Smooth muscle cell (in vitro differentiated cells): ENCODE data around the gene FBLN5. TPM values are rescaled to one million over a fixed set of nuclear protein-coding genes. Genes with fewer than 3 reads are reported as not detected.

Source experiments
- DNase-seq: peaks from one replicate; lab custom pipeline; 2025; ENCODE audit not compliant: unreplicated experiment; lab: John Stamatoyannopoulos, UW
- H2AFZ ChIP-seq: fragments of 200-600 bp; sonication (generic); 2 replicates; pipeline ENCODE4 v1.6.0; 2016; ENCODE audit warnings: antibody characterized with exemption, low read depth, mild to moderate bottlenecking
- H3F3A ChIP-seq: fragments of 200-600 bp; sonication (generic); 2 replicates; pipeline ENCODE4 v1.6.0; 2017; ENCODE audit warnings: antibody characterized with exemption, low read depth
- H3K27ac ChIP-seq: fragments of 200-600 bp; sonication (generic); 2 replicates; pipeline ENCODE4 v1.5.1; 2016; ENCODE audit warnings: low read depth, mild to moderate bottlenecking
- H3K27me3 ChIP-seq: fragments of 200-600 bp; sonication (generic); 2 replicates; pipeline ENCODE4 v1.6.1; 2016; ENCODE audit warnings: low read depth, mild to moderate bottlenecking
- H3K36me3 ChIP-seq: fragments of 200-600 bp; sonication (generic); 2 replicates; pipeline ENCODE4 v1.5.1; 2016; ENCODE audit warnings: low read depth
- H3K4me1 ChIP-seq: fragments of 200-600 bp; sonication (generic); 2 replicates; pipeline ENCODE4 v1.5.1; 2016; ENCODE audit warnings: low read depth
- H3K4me2 ChIP-seq: fragments of 200-600 bp; sonication (generic); 2 replicates; pipeline ENCODE4 v1.6.0; 2016; ENCODE audit warnings: mild to moderate bottlenecking
- H3K4me3 ChIP-seq: fragments of 200-600 bp; sonication (generic); 2 replicates; pipeline ENCODE4 v1.5.1; 2016; ENCODE audit warnings: mild to moderate bottlenecking
- H3K79me2 ChIP-seq: fragments of 200-600 bp; sonication (generic); 2 replicates; pipeline ENCODE4 v1.6.0; 2016; ENCODE audit warnings: low read depth, mild to moderate bottlenecking
- H3K9ac ChIP-seq: fragments of 200-600 bp; sonication (generic); 2 replicates; pipeline ENCODE4 v1.6.0; 2016; ENCODE audit warnings: low read depth
- H3K9me3 ChIP-seq: fragments of 200-600 bp; sonication (generic); replicated peaks from 2 replicates; pipeline ENCODE4 v1.5.1; 2016; ENCODE audit warnings: low read depth
- H4K20me1 ChIP-seq: fragments of 200-600 bp; sonication (generic); 2 replicates; pipeline ENCODE4 v1.6.0; 2016; ENCODE audit warnings: low read depth
- CTCF ChIP-seq: fragments of 200-600 bp; sonication (generic); IDR thresholded peaks from 2 replicates; pipeline ENCODE4 v1.5.1; 2017; ENCODE audit warnings: borderline replicate concordance, mild to moderate bottlenecking, antibody characterized with exemption; ENCODE audit not compliant: insufficient read depth, poor library complexity, severe bottlenecking
- WGBS: methylation state at CpG from one replicate; pipeline ENCODE4 v1.1.7; 2016; ENCODE audit warnings: low lambda C conversion rate; 5-methylcytosine and 5-hydroxymethylcytosine counted together
- polyA plus RNA-seq: library from polyadenylated mRNA; unstranded; fragments of >200 nt; fragmentation: Nextera tagmentation; extraction: Ambion mirVana; gene quantifications from 2 replicates; pipeline ENCODE4 v1.2.1, GENCODE V29; 2016
- total RNA-seq: library from RNA; depleted of rRNA; stranded (reverse); fragments of >200 nt; gene quantifications from 2 replicates; pipeline ENCODE4 v1.2.3, GENCODE V29; 2014

The FBLN5 gene
- total and polyA plus RNA-seq, 2 experiments from 2014 or later = 109 to 154 TPM

- 95% methylated on average over 1 of the region's 1 CpG for WGBS
- H3K79me2 ChIP-seq = no peaks in the 10 kb centered on the region
These were observed 119.7 kb downstream of the FBLN5 start for GRCh38 chr14:91827746-91828145.

More at GRCh38 chr14:91827746-91828145, 119.7 kb downstream of the FBLN5 start:
- Histone ChIP-seq H3K4me2 (no peak overlapping the region), H3K9ac (no peak overlapping the region), H3K36me3 (no peaks in the 10 kb centered on the region), H3K27ac (no peak overlapping the region), H3K4me3 (no peak overlapping the region), H4K20me1 (no peaks in the 10 kb centered on the region), H2AFZ (no peak overlapping the region), H3K4me1 (no peaks in the 10 kb centered on the region), H3F3A (no peaks in the 10 kb centered on the region), H3K27me3 (no peaks in the 10 kb centered on the region), H3K9me3 (no peaks in the 10 kb centered on the region)
- DNase-seq = no peak
- TF ChIP-seq CTCF = no peak

Other genes with a start within 250 kb of the FBLN5 start
- gene CATSPERB, start 215.6 kb downstream of the FBLN5 start, total RNA-seq = 0.18 and 0.27 TPM in 2 replicates
- gene CATSPERB, start 215.6 kb downstream of the FBLN5 start, polyA plus RNA-seq = not detected in 2 replicates
- 5.7 and 10.3 TPM in 2 replicates for gene TC2N, start 80.2 kb downstream of the FBLN5 start, total RNA-seq
- gene TC2N, start 80.2 kb downstream of the FBLN5 start, polyA plus RNA-seq = 0.33 and 2.8 TPM in 2 replicates
- gene TRIP11, start 92.4 kb upstream of the FBLN5 start, total RNA-seq = 38.1 and 61.5 TPM in 2 replicates
- gene TRIP11, start 92.4 kb upstream of the FBLN5 start, polyA plus RNA-seq = 30.0 and 45.4 TPM in 2 replicates
- gene ATXN3, start 158.9 kb upstream of the FBLN5 start, total RNA-seq = 21.7 and 52.3 TPM in 2 replicates
- 10.0 and 21.4 TPM in 2 replicates for gene ATXN3, start 158.9 kb upstream of the FBLN5 start, polyA plus RNA-seq
- gene NDUFB1, start 174.0 kb upstream of the FBLN5 start, total RNA-seq = 369 and 467 TPM in 2 replicates
- 188 and 219 TPM in 2 replicates for gene NDUFB1, start 174.0 kb upstream of the FBLN5 start, polyA plus RNA-seq
- 53.7 and 64.3 TPM in 2 replicates for gene CPSF2, start 174.3 kb upstream of the FBLN5 start, total RNA-seq
- 29.2 and 33.2 TPM in 2 replicates for gene CPSF2, start 174.3 kb upstream of the FBLN5 start, polyA plus RNA-seq